Mesothelial cell of epicardium (in vitro differentiated cells): ENCODE data around the gene RALY. TPM values are rescaled to one million over a fixed set of nuclear protein-coding genes. Genes with fewer than 3 reads are reported as not detected.

Source experiments
- DNase-seq, 2 experiments: peaks; one replicate each; pipeline ENCODE4 v3.0.0; 2021; ENCODE audit warnings: low spot score in 2 of 2; ENCODE audit not compliant: unreplicated experiment in 2 of 2
- H3K27ac Mint-ChIP-seq: 2 replicates; pipeline ENCODE4 v1.8.0; 2021; ENCODE audit warnings: mixed read lengths
- H3K27me3 Mint-ChIP-seq: 2 replicates; pipeline ENCODE4 v1.8.0; 2021; ENCODE audit warnings: low read depth, mixed read lengths
- H3K36me3 Mint-ChIP-seq: 2 replicates; pipeline ENCODE4 v1.8.0; 2021; ENCODE audit warnings: mixed read lengths
- H3K4me1 Mint-ChIP-seq: 2 replicates; pipeline ENCODE4 v1.8.0; 2021; ENCODE audit warnings: mixed read lengths
- H3K4me3 Mint-ChIP-seq: 2 replicates; pipeline ENCODE4 v1.8.0; 2021; ENCODE audit warnings: mild to moderate bottlenecking, moderate library complexity, mixed read lengths
- H3K9me3 Mint-ChIP-seq: 2 replicates; pipeline ENCODE4 v1.8.0; 2021; ENCODE audit warnings: mixed read lengths
- total RNA-seq: library from RNA; stranded (reverse); gene quantifications from 3 replicates; pipeline ENCODE4 v1.2.1, GENCODE V29; 2021
- TF ChIP-seq, protein P1 (sequence below): fragments of 200-600 bp; sonication (generic); IDR thresholded peaks from one replicate; pipeline ENCODE4 v1.5.0; 2021; ENCODE audit warnings: antibody characterized with exemption; ENCODE audit not compliant: unreplicated experiment

The RALY gene
- total RNA-seq, 1 donor from 2014 or later = 139 TPM

DNA sequence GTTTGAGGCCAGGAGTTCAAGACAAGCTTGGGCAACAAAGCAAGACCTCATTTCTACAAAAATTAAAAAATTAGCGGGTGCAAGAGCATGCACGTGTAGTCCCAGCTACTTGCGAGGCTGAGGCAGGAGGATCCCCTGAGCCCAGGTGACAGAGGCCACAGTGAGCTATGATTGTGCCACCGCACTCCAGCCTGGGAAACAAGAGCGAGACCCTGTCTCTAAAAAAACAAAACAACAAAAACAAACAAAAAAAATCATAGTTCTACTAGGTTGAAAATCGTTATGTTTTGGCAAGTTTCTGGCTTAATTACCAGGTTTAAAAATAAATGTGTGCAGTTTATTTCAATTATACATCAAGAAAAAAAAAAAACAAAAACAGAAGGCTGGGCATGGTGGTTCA, 115.7 kb downstream of the RALY start:
- TF ChIP-seq, protein P1, sequence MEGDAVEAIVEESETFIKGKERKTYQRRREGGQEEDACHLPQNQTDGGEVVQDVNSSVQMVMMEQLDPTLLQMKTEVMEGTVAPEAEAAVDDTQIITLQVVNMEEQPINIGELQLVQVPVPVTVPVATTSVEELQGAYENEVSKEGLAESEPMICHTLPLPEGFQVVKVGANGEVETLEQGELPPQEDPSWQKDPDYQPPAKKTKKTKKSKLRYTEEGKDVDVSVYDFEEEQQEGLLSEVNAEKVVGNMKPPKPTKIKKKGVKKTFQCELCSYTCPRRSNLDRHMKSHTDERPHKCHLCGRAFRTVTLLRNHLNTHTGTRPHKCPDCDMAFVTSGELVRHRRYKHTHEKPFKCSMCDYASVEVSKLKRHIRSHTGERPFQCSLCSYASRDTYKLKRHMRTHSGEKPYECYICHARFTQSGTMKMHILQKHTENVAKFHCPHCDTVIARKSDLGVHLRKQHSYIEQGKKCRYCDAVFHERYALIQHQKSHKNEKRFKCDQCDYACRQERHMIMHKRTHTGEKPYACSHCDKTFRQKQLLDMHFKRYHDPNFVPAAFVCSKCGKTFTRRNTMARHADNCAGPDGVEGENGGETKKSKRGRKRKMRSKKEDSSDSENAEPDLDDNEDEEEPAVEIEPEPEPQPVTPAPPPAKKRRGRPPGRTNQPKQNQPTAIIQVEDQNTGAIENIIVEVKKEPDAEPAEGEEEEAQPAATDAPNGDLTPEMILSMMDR = no peak
- no peak for DNase-seq
- Mint-ChIP-seq H3K27me3 (no peaks in the 10 kb centered on the region), H3K9me3 (no peaks in the 10 kb centered on the region), H3K27ac (peak overlapping the region; percentile 71), H3K36me3 (peaks cover 16% of the 10 kb centered on the region), H3K4me3 (peak overlapping the region; percentile 28), H3K4me1 (peaks cover 33% of the 10 kb centered on the region)

DNA sequence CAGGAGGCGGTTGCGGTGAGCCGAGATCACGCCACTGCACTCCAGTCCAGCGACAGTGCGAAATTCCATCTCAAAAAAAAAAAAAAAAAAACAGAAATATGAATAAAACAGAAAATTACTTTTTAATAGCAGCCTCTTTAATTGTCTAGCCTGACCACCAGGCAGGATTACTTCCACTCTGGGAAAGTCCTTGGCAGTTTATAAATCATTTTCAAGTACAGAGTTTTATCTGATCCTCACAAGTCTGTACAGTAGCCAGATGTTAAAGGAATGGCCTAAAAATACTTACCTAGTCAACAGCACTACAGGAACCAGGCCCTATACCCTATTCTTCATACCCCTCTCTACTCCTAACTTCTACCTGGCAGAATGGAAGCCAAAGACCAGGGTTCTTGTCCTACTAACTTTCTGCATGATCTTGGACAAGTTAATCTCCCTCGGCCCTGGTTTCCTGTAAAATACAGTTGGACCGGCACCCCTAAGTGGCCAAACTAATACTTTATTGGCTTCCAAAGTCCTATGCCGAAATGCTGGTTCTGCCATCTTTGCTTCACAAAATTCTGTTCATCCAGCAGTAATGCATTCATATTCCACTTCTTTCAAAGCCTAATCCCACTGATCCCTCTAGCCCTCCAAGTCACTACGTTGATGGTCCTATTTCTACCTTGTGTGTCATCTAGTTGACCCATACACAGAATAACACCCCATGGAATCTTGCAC, 116.5 kb downstream of the RALY start:
- TF ChIP-seq, protein P1 = no peak
- Mint-ChIP-seq H3K36me3 (peaks cover 11% of the 10 kb centered on the region), H3K9me3 (no peaks in the 10 kb centered on the region), H3K27ac (peak overlapping the region; percentile 93), H3K4me1 (peaks cover 33% of the 10 kb centered on the region), H3K4me3 (peak overlapping the region; percentile 97), H3K27me3 (no peaks in the 10 kb centered on the region)
- DNase-seq = no peak

DNA sequence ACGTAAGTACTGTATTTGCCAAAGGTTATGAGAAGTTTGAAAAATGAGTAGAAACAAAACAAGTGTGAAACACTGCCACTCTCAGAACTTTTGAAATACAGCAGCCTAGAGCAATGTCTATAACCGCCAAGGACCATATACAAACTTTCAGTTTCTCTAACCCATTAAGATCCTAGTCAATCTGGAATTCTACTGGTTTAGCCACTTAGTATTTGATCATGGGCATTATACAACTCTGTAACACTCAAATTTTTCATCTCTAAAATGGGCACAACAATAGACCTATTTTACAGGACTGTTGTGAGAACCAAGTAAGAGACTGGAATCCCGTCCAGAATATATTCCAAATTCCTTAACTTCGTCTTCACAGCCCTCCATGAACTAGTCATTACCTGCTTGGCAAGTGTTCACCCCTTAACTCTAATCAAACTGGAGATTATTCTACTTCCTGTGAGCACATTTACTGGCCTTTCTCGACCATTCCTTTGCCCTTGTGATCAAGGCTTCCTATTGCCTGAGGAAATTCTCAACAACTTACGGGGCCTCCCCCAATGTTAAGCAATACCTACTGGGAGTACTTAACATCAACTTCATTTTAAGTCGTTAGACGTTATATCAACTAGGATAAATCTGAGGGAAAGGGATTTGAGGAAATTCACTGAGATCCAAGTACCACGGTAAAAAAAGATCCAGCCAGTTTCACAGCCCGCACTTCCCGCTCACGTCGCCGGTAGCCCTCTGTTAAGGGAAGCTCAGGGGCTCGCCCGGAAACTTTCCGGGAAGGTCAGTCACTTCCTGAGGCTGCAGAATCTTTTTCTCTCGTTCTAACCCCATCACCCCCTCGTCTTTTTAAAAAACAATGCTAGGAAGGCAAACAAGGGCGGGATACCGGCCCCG, 117.3 kb downstream of the RALY start:
- Mint-ChIP-seq H3K9me3 (no peaks in the 10 kb centered on the region), H3K4me3 (peak overlapping the region; percentile 97), H3K36me3 (peaks cover 6% of the 10 kb centered on the region), H3K4me1 (peaks cover 33% of the 10 kb centered on the region), H3K27ac (peak overlapping the region; percentile 93), H3K27me3 (no peaks in the 10 kb centered on the region)
- TF ChIP-seq, protein P1 = no peak
- peak in 1 of 2 experiments; percentile 40 for DNase-seq

DNA sequence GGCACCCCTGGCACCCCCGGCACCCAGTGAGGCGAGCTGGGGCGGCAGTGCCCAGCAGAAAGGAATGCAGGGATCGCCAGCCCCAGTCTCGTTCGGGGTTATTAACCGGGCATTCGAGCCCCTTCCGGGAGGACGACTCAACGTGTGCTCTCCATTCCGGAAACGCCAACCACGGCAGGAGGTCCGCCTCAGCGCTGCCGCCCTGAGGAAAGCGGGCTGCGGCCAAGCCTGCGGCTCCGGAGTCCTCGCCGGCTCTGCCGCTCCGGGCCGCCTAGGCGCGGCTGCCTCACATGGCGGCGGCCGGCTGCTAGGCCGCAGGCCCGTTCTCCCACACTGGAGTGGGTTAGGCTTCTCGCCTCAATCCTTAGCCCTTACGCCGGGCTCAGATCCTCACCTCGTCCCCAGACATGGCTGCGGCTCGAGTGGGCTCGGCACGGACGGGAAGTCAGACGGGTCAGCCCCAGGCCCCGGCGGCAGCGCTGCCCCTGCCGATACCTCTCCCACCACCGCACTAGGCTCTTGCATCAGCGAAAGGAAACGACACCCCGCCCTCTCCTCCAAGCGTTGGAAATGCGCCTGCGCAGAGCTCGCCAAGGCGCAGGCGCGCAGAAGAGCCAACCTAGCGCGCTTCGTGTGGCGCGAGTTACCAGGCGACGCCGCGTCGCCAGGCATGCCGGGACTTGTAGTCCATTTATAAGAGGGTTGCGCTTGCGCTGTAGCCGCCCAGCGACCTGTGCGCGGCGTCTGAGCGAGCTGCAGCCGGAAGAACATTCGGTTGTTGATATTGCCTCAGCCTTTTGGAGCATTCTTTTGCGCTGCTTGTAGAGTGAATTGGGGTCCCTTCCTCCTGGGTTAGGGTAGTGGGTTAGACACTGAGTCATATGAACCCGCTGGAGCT, 118.2 kb downstream of the RALY start, which contains the start of gene EIF2S2:
EIF2S2 (minus strand) TSS at position 542 of the 898 bp plus-strand sequence; CDS start at position 409, 133 bp downstream.
- TF ChIP-seq, protein P1 = no peak
- DNase-seq = peak; percentile 94 to 96
- Mint-ChIP-seq H3K36me3 (peaks cover 4% of the 10 kb centered on the region), H3K4me1 (peaks cover 33% of the 10 kb centered on the region), H3K27ac (peak within 1 kb of the TSS; percentile 93), H3K4me3 (peak within 1 kb of the TSS; percentile 97), H3K9me3 (no peaks in the 10 kb centered on the region), H3K27me3 (no peaks in the 10 kb centered on the region)

DNA sequence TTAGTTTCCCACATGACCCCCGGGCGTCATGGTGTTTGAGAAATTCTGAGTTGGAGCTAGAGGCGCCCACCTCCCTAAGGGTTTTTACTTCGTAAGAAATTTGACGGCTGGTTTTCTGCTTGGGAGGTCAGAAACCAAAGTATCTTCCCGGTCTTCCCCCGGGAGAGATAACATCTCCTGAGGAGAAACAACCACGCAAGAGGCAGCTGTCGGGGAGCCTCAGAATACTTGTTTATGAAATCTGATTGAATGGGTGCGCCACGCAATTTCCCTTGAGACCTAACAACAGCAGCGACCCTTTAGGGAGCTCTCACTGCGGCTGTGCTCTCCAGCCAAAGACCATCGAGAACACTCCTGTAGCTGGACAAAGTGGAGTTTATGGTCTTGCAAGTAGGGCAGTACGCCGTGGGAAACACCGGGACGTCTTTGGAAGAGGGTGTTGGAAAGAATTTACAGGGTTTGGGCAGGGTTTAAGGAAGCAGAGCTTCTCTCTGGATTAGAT, 118.9 kb downstream of the RALY start:
- peak in 1 of 2 experiments; percentile 51 for DNase-seq

More for the DNA sequence above, 118.9 kb downstream of the RALY start:
- Mint-ChIP-seq H3K4me1 (peaks cover 29% of the 10 kb centered on the region), H3K27me3 (no peaks in the 10 kb centered on the region), H3K36me3 (peaks cover 2% of the 10 kb centered on the region), H3K9me3 (no peaks in the 10 kb centered on the region), H3K4me3 (peak overlapping the region; percentile 97), H3K27ac (peak overlapping the region; percentile 93)
- TF ChIP-seq, protein P1 = no peak
